ENCODE data around the gene FAIM2. TPM values are rescaled to one million over a fixed set of nuclear protein-coding genes. Genes with fewer than 3 reads are reported as not detected.

FAIM2 gene
- total RNA-seq, 1 donor from 2014 or later: not detected

DNA sequence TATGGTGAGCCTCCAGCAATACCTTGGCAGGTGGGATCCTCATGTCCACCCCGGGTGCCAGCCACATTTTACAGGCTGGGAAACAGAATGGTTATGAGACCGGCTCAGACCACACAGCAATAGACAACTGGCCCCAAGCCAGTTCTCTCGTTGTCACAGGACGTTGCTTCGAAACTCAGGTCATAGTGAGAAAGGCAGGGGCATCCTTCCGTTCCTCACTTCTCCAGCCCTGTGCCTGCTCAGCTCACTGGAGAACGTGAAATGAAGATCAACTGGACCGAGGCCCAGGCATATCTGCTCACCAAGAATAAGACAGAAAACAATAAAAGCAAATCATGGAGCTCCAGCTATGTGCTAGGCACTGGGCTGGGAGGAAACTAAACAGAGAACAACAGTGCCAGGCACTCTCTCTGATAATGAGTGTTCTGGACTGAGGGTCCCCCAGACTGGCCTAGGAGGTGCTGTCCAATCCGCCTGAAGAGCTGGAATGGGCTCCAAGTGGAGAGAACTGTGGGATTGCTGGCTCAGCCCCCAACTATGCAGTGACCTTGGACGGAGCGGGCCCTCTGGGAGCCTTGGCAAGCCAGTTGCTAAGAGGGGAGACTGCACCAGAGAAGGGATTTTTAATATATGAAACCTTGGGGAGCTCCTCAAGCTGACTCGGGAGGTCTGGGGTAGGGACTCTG is 18.8 kb upstream of the FAIM2 start:
- intact Hi-C loops (cut with micrococcal nuclease): no loop called here
- Mint-ChIP-seq H3K9me3 (no peaks in the 10 kb centered on the region), H3K4me1 (no peaks in the 10 kb centered on the region), H3K27me3 (peaks cover 8% of the 10 kb centered on the region), H3K4me3 (no peak overlapping the region), H3K27ac (no peak overlapping the region), H3K36me3 (ENCODE audit: low read depth) (no peaks in the 10 kb centered on the region)
- ATAC-seq (ENCODE audit: low read depth): no peak
- ChIA-PET CTCF (interaction anchor here (0.5 kb wide), 1 partner anchor 147 kb away, joined by 5 read pairs; no protein-coding TSS in a partner anchor), POLR2A (no interaction called here)
- TF ChIP-seq, protein P1, sequence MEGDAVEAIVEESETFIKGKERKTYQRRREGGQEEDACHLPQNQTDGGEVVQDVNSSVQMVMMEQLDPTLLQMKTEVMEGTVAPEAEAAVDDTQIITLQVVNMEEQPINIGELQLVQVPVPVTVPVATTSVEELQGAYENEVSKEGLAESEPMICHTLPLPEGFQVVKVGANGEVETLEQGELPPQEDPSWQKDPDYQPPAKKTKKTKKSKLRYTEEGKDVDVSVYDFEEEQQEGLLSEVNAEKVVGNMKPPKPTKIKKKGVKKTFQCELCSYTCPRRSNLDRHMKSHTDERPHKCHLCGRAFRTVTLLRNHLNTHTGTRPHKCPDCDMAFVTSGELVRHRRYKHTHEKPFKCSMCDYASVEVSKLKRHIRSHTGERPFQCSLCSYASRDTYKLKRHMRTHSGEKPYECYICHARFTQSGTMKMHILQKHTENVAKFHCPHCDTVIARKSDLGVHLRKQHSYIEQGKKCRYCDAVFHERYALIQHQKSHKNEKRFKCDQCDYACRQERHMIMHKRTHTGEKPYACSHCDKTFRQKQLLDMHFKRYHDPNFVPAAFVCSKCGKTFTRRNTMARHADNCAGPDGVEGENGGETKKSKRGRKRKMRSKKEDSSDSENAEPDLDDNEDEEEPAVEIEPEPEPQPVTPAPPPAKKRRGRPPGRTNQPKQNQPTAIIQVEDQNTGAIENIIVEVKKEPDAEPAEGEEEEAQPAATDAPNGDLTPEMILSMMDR (IDR thresholded peaks at IDR 0.05): no peak
- DNase-seq: no peak

DNA sequence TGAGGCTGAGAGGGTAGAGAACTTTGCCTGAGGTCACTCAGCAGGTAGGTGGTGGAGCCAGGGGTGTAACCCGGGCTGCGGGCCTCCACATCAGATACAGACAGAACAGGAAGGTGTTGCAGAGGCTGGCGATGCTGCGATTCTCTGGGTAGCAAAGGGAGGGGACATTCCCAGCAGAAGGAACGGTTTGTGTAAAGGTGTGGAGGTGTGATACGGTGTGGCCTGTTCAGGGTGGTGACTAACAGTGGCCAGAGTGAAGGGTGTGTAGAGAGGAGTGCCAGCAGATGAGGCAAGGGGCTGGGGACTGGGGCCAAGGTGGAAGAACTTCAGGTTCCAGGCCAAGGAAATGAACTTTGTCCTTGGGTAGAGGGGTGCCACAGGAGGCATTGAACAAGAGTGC is 18.2 kb upstream of the FAIM2 start:
- peaks cover 10% of the 10 kb centered on the region for H3K27me3 Mint-ChIP-seq
- DNase-seq: no peak

GRCh38 chr12:49921299-49921698 is 17.6 kb upstream of the FAIM2 start:
- Mint-ChIP-seq H3K9me3 (no peaks in the 10 kb centered on the region), H3K27me3 (peaks cover 10% of the 10 kb centered on the region), H3K4me1 (no peaks in the 10 kb centered on the region), H3K4me3 (no peak overlapping the region), H3K36me3 (ENCODE audit: low read depth) (no peaks in the 10 kb centered on the region), H3K27ac (no peak overlapping the region)
- intact Hi-C loops (cut with micrococcal nuclease): no loop called here
- no peak for ATAC-seq (ENCODE audit: low read depth)
- no peak for DNase-seq
- ChIA-PET POLR2A (interaction anchor here (0.7 kb wide), 1 partner anchor 968 kb away, joined by 5 read pairs; no protein-coding TSS in a partner anchor), CTCF (no interaction called here)
- TF ChIP-seq, protein P1 (IDR thresholded peaks at IDR 0.05): no peak

More for the DNA sequence above, 18.2 kb upstream of the FAIM2 start:
- TF ChIP-seq, protein P1 (IDR thresholded peaks at IDR 0.05): no peak
- no peaks in the 10 kb centered on the region for H3K9me3 Mint-ChIP-seq
- intact Hi-C loops (cut with micrococcal nuclease): no loop called here
- H3K27ac Mint-ChIP-seq: no peak overlapping the region
- no peaks in the 10 kb centered on the region for H3K4me1 Mint-ChIP-seq
- no peak overlapping the region for H3K4me3 Mint-ChIP-seq
- ATAC-seq (ENCODE audit: low read depth): no peak
- ChIA-PET CTCF (interaction anchor here (0.5 kb wide), 1 partner anchor 147 kb away, joined by 5 read pairs; no protein-coding TSS in a partner anchor), POLR2A (no interaction called here)
- H3K36me3 Mint-ChIP-seq (ENCODE audit: low read depth): no peaks in the 10 kb centered on the region

GRCh38 chr12:49920915-49921286 is 17.2 kb upstream of the FAIM2 start:
- intact Hi-C loops (cut with micrococcal nuclease): no loop called here
- TF ChIP-seq, protein P1 (IDR thresholded peaks at IDR 0.05): no peak
- no peaks in the 10 kb centered on the region for H3K9me3 Mint-ChIP-seq
- ATAC-seq (ENCODE audit: low read depth): no peak
- H3K4me3 Mint-ChIP-seq: no peak overlapping the region
- POLR2A ChIA-PET: interaction anchor here (0.7 kb wide), 1 partner anchor 967 kb away, joined by 5 read pairs; no protein-coding TSS in a partner anchor
- H3K27ac Mint-ChIP-seq: no peak overlapping the region
- H3K4me1 Mint-ChIP-seq: no peaks in the 10 kb centered on the region
- H3K36me3 Mint-ChIP-seq (ENCODE audit: low read depth): no peaks in the 10 kb centered on the region
- no peak for DNase-seq
- CTCF ChIA-PET: no interaction called here
- H3K27me3 Mint-ChIP-seq: peaks cover 10% of the 10 kb centered on the region

GRCh38 chr12:49920241-49920914 is 16.7 kb upstream of the FAIM2 start:
- Mint-ChIP-seq H3K4me1 (no peaks in the 10 kb centered on the region), H3K9me3 (no peaks in the 10 kb centered on the region), H3K27me3 (peaks cover 10% of the 10 kb centered on the region), H3K36me3 (ENCODE audit: low read depth) (no peaks in the 10 kb centered on the region), H3K4me3 (no peak overlapping the region), H3K27ac (no peak overlapping the region)
- CTCF ChIA-PET: no interaction called here
- intact Hi-C loops (cut with micrococcal nuclease): no loop called here
- TF ChIP-seq, protein P1 (IDR thresholded peaks at IDR 0.05): no peak
- POLR2A ChIA-PET: interaction anchor here (0.7 kb wide), 1 partner anchor 967 kb away, joined by 5 read pairs; no protein-coding TSS in a partner anchor
- DNase-seq: no peak
- no peak for ATAC-seq (ENCODE audit: low read depth)
